HG02973 (cell line): ENCODE results near the gene CCDC116.
"Not testable (repeated sequence)": the region's sequence is repeated elsewhere in the genome, so short reads cannot be mapped to it uniquely, and the experiment has no call there.

Experiments
- ATAC-seq: cut with Tn5 transposase; IDR thresholded peaks from one replicate; pipeline ENCODE4 v1.9.1; 2021; ENCODE audit warnings: moderate library complexity; ENCODE audit not compliant: unreplicated experiment

The CCDC116 gene

GRCh38 chr22:21678842-21679241 lies 46.3 kb downstream of the CCDC116 start:
- not testable (repeated sequence) for ATAC-seq

DNA sequence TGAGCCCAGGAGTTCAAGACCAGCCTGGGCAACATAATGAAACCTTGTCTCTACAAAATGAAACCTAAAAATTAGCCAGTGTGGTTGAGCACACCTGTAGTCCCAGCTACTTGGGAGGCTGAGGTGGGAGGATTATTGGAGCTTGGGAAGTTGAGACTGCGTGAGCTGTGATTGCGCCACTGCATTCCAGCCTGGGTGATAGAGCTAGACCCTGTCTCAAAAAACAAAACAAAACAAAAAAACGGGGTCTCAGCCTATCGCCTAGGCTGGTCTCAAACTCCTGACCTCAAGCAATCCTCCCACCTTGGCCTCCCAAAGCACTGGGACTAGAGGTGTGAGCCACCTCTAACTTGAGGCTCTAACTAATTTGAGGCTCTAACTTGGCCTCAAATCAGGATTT lies 46.8 kb downstream of the CCDC116 start:
- no peak for ATAC-seq

- no peak for ATAC-seq
Measured at GRCh38 chr22:21680830-21681565, 48.4 kb downstream of the CCDC116 start.

DNA sequence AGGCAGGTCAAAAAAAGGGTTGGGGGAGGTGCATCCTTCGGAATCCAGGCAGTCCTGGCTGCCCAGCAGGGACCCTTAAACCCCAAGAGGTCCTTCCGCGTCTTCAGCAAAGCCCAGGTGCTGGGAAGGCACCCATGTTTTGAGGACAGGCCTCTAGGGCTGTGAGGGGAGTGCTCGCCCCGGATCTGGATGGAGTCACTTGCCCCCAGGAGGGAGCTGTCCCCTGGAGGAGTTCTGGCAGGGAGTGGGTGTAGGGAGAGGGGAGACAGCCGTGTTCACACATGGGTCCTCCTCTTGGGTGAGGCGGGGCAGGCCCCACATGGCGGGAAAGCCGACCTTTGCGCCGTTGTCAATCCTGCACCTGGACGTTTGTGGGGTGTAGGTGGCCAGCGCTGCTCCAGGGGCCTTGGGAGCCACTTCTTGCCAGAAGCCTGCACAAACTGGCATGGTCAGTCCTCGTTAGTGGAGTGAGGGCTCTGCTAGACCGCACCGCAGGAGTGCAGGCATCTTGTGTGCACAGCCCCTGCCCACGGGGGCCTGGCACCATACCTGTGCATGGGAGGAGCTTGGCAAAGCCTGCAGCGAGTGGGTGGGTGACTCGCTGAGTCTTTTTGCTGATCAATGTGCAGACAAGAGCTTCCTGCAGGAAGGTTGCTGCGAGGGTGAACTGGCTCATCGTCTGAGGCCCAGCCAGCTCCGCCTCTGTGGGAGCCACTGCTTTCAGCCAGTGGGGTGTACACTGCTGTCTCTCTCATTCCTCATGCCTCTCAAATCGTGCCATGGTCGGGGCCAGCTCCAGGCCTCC lies 49.2 kb downstream of the CCDC116 start:
- ATAC-seq, result no peak

DNA sequence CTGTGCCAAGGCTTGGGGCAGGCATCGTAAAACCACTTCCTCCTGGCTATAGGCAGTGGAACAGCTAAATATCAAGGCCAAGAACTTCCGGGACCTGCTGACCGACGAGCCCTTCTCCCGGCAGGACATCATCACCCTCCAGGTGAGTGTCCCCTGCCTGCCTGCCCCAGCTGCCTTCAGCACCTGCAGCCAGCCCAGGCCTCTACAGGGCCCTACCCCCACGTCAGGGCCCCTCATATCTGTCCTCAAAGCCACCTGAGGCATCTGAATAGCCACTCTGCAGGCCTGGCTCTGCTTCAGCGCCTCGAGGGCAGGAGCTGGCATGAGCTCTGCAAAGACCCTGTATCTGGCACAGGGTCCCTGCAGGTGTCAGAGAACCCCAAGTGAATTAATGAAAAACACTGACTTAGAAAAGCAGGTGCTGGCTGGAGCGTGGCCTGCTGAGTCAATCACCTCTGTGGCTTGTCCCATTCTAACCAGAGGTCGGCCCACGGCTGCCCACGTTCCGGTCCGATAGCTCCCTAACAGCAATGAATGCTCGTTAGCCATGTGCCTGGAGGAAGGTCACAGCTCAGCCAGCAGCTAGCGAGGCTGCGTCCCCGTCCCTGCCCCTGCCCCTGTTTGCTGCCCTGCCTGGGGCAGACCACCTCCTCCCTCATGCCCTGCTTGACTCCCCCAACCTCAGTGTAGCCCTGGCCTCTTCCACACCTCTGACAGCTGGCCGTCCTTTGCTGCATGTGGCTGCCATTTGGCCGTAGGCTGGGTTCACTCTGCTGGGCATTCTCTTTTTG lies 50.0 kb downstream of the CCDC116 start:
- no peak for ATAC-seq

DNA sequence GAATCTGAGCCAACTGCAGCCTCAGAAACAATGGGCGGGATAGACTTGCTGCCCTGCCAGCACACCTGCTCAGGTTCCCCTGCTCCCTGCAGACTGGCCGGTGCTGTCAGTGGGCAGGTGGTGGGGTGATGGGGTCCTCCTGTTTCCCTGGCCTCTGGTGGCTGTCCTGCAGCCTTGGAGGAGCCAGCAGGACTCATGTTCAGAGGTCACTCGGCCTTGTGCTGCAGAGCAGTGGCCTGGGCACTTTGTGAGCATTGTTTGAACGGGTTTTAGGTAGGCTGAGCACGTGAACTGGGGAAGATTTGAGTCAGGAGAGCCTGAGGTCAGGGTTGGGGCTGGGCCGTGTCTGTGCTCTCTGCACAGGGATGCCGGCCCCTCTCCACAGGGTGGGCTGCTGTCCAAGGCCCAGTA lies 50.8 kb downstream of the CCDC116 start:
- ATAC-seq, result no peak

DNA sequence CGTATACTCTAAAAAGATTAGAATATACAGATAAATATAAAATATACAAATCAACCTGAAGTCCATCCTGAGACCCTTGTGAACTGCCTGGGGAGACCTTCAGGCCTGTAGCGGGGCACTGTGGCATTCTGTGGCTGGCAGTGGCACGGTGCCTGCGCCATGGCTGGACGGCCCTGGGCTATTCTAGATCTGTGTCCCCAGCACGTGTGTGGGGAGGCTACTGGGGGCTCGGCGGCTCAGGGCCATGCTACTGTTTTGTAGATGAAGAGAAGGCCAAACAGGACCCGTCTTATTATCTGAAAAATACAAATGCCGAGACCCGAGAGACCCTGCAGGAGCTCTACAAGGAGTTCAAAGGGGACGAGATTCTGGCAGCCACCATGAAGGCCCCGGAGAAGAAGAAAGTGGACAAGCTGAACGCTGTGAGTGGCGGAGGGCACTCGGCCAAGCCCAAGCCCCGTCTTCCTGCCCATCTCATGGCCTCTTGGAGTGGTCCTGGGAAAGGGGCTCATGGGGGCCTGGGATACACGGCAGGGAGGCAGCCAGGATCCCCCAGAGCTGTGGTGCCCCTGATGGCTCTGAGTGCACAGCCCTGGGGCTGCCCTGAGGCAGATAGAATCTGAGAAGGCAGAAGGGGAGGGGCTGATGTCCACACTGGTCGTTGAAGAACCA lies 52.1 kb downstream of the CCDC116 start:
- ATAC-seq, result no peak

DNA sequence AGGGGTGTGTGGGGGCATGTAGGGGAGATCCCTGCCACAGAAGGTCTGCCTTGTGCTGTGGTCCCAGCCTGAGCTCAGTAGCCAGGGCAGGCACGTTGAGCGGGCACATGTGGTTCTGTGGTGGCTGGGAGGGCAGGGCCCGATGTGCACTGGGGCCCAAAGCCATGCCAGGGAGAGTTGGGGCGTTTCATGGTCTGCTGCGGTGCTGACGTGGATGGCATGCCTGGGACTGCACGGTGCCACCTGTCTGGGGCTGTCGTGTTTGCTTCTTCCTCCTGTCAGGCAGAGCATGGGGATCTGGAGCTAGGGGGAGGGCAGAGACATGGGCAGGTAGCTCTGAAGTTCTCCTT lies 52.6 kb downstream of the CCDC116 start:
- ATAC-seq, result no peak

DNA sequence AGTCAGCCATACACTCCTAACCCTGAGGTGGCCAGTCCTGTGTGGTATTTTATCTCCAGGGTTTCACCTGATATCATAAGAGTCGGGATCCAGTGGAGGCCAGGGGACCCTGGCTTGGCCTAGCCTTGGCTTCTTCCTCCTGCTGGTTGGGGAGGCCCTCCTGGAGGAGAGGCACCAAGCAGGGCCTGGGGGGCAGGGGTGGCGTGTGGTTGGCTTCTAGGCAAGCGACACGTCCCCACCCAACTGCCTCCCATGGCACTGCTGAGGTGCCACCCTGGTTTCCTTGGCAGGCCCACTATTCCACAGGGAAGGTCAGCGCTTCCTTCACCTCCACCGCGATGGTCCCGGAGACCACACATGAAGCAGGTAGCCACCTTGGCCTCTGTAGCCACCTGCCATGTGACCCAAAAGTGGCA lies 53.6 kb downstream of the CCDC116 start:
- no peak for ATAC-seq
